ENCODE measurements around the gene ZNRF4. TPM values are rescaled to one million over a fixed set of nuclear protein-coding genes. Genes with fewer than 3 reads are reported as not detected.

The ZNRF4 gene
- total and polyA plus RNA-seq, 9 of the 15 experiments (the other 6 are each of a cell fraction or from before 2014, with no cell fraction given), result not detected

GRCh38 chr19:5434351-5434917 lies 20.8 kb upstream of the ZNRF4 start (continued):
- TF ChIP-seq HDAC2 (IDR thresholded peaks at IDR 0.05) (0 out of 2 replicates have a peak, but pooled peaks have one; percentile 17), EP300 (IDR thresholded peaks at IDR 0.05; ENCODE audit: low read length) (peak; percentile 75; the same call in 1 of the 2 replicates), TAF1 (IDR thresholded peaks at IDR 0.05; ENCODE audit: control insufficient read depth, extremely low read depth, insufficient read depth, low read length, severe bottlenecking) (peak; percentile 18), POLR2B (IDR thresholded peaks at IDR 0.05; ENCODE audit: low read depth, partially characterized antibody) (peak; percentile 50)
- TF ChIP-seq, protein P1, sequence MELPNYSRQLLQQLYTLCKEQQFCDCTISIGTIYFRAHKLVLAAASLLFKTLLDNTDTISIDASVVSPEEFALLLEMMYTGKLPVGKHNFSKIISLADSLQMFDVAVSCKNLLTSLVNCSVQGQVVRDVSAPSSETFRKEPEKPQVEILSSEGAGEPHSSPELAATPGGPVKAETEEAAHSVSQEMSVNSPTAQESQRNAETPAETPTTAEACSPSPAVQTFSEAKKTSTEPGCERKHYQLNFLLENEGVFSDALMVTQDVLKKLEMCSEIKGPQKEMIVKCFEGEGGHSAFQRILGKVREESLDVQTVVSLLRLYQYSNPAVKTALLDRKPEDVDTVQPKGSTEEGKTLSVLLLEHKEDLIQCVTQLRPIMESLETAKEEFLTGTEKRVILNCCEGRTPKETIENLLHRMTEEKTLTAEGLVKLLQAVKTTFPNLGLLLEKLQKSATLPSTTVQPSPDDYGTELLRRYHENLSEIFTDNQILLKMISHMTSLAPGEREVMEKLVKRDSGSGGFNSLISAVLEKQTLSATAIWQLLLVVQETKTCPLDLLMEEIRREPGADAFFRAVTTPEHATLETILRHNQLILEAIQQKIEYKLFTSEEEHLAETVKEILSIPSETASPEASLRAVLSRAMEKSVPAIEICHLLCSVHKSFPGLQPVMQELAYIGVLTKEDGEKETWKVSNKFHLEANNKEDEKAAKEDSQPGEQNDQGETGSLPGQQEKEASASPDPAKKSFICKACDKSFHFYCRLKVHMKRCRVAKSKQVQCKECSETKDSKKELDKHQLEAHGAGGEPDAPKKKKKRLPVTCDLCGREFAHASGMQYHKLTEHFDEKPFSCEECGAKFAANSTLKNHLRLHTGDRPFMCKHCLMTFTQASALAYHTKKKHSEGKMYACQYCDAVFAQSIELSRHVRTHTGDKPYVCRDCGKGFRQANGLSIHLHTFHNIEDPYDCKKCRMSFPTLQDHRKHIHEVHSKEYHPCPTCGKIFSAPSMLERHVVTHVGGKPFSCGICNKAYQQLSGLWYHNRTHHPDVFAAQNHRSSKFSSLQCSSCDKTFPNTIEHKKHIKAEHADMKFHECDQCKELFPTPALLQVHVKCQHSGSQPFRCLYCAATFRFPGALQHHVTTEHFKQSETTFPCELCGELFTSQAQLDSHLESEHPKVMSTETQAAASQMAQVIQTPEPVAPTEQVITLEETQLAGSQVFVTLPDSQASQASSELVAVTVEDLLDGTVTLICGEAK (IDR thresholded peaks at IDR 0.05), result no peak
- TF ChIP-seq, protein P1 (CRISPR knock-in tag; IDR thresholded peaks at IDR 0.05), result no peak
- TF ChIP-seq, protein P2, sequence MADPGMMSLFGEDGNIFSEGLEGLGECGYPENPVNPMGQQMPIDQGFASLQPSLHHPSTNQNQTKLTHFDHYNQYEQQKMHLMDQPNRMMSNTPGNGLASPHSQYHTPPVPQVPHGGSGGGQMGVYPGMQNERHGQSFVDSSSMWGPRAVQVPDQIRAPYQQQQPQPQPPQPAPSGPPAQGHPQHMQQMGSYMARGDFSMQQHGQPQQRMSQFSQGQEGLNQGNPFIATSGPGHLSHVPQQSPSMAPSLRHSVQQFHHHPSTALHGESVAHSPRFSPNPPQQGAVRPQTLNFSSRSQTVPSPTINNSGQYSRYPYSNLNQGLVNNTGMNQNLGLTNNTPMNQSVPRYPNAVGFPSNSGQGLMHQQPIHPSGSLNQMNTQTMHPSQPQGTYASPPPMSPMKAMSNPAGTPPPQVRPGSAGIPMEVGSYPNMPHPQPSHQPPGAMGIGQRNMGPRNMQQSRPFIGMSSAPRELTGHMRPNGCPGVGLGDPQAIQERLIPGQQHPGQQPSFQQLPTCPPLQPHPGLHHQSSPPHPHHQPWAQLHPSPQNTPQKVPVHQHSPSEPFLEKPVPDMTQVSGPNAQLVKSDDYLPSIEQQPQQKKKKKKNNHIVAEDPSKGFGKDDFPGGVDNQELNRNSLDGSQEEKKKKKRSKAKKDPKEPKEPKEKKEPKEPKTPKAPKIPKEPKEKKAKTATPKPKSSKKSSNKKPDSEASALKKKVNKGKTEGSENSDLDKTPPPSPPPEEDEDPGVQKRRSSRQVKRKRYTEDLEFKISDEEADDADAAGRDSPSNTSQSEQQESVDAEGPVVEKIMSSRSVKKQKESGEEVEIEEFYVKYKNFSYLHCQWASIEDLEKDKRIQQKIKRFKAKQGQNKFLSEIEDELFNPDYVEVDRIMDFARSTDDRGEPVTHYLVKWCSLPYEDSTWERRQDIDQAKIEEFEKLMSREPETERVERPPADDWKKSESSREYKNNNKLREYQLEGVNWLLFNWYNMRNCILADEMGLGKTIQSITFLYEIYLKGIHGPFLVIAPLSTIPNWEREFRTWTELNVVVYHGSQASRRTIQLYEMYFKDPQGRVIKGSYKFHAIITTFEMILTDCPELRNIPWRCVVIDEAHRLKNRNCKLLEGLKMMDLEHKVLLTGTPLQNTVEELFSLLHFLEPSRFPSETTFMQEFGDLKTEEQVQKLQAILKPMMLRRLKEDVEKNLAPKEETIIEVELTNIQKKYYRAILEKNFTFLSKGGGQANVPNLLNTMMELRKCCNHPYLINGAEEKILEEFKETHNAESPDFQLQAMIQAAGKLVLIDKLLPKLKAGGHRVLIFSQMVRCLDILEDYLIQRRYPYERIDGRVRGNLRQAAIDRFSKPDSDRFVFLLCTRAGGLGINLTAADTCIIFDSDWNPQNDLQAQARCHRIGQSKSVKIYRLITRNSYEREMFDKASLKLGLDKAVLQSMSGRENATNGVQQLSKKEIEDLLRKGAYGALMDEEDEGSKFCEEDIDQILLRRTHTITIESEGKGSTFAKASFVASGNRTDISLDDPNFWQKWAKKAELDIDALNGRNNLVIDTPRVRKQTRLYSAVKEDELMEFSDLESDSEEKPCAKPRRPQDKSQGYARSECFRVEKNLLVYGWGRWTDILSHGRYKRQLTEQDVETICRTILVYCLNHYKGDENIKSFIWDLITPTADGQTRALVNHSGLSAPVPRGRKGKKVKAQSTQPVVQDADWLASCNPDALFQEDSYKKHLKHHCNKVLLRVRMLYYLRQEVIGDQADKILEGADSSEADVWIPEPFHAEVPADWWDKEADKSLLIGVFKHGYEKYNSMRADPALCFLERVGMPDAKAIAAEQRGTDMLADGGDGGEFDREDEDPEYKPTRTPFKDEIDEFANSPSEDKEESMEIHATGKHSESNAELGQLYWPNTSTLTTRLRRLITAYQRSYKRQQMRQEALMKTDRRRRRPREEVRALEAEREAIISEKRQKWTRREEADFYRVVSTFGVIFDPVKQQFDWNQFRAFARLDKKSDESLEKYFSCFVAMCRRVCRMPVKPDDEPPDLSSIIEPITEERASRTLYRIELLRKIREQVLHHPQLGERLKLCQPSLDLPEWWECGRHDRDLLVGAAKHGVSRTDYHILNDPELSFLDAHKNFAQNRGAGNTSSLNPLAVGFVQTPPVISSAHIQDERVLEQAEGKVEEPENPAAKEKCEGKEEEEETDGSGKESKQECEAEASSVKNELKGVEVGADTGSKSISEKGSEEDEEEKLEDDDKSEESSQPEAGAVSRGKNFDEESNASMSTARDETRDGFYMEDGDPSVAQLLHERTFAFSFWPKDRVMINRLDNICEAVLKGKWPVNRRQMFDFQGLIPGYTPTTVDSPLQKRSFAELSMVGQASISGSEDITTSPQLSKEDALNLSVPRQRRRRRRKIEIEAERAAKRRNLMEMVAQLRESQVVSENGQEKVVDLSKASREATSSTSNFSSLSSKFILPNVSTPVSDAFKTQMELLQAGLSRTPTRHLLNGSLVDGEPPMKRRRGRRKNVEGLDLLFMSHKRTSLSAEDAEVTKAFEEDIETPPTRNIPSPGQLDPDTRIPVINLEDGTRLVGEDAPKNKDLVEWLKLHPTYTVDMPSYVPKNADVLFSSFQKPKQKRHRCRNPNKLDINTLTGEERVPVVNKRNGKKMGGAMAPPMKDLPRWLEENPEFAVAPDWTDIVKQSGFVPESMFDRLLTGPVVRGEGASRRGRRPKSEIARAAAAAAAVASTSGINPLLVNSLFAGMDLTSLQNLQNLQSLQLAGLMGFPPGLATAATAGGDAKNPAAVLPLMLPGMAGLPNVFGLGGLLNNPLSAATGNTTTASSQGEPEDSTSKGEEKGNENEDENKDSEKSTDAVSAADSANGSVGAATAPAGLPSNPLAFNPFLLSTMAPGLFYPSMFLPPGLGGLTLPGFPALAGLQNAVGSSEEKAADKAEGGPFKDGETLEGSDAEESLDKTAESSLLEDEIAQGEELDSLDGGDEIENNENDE (IDR thresholded peaks at IDR 0.05; ENCODE audit: low read depth, low read length), result no peak
